Sigmoid colon (tissue), 7 donors: ENCODE results near the gene DGKA. TPM values are rescaled to one million over a fixed set of nuclear protein-coding genes. Genes with fewer than 3 reads are reported as not detected.

Source experiments
- DNase-seq: peaks from one replicate; pipeline ENCODE4 v3.0.0-alpha.2; 2019
- H3K27ac ChIP-seq, 4 donors: fragments of 200-600 bp; sonication (generic); one replicate each; pipeline ENCODE4 v1.5.1; 2016 to 2019; ENCODE audit warnings: mild to moderate bottlenecking in 1 of 4
- H3K27me3 ChIP-seq, 3 donors: fragments of 200-600 bp; sonication (generic); one replicate each; pipeline ENCODE4 v1.5.1; 2019; ENCODE audit warnings: mild to moderate bottlenecking in 1 of 3
- H3K36me3 ChIP-seq, 4 donors: fragments of 200-600 bp; sonication (generic); one replicate each; pipeline ENCODE4 v1.5.1; 2016 to 2019
- H3K4me1 ChIP-seq, 4 donors: fragments of 200-600 bp; sonication (generic); one replicate each; pipeline ENCODE4 v1.5.1; 2017 to 2019
- H3K4me3 ChIP-seq, 4 donors: fragments of 200-600 bp; sonication (generic); one replicate each; pipeline ENCODE4 v1.5.1; 2017 to 2019; ENCODE audit warnings: mild to moderate bottlenecking in 2 of 4, moderate library complexity in 1 of 4
- H3K9me3 ChIP-seq, 4 donors: fragments of 200-600 bp in 3 of 4; sonication (generic) in 3 of 4; one replicate each; pipeline versions ENCODE4 v1.5.1 to v1.6.1; 2013 to 2019
- CTCF ChIP-seq, 4 experiments: fragments of 450-650 bp in 3 of 4; fragments of 200-600 bp in 1 of 4; IDR thresholded peaks; one replicate each; pipeline ENCODE4 v1.5.1; 2016 to 2019; ENCODE audit warnings: antibody characterized with exemption in 4 of 4, mild to moderate bottlenecking in 3 of 4, moderate library complexity in 2 of 4
- EP300 ChIP-seq, 4 donors: sonication (generic); formaldehyde crosslinking; IDR thresholded peaks; one replicate each; pipeline ENCODE4 v1.6.1; 2017; ENCODE audit warnings: antibody characterized with exemption in 4 of 4
- POLR2A ChIP-seq, 2 donors: fragments of 450-650 bp; IDR thresholded peaks; one replicate each; pipeline ENCODE4 v1.6.1; 2016; ENCODE audit warnings: antibody characterized with exemption in 2 of 2, mild to moderate bottlenecking in 2 of 2, moderate library complexity in 2 of 2
- POLR2AphosphoS5 ChIP-seq, 4 donors: sonication (generic); formaldehyde crosslinking; IDR thresholded peaks; one replicate each; pipeline ENCODE4 v1.6.1; 2017; ENCODE audit warnings: antibody characterized with exemption in 4 of 4
- WGBS, 2 donors: extraction: QIAGEN DNeasy Blood & Tissue Kit; methylation state at CpG; one replicate each; pipeline ENCODE4 v1.1.7; 2013; 5-methylcytosine and 5-hydroxymethylcytosine counted together
- intact Hi-C: fragments of 100-400 bp; cut with DNase I; formaldehyde crosslinking; loops from one replicate; pipeline ENCODE4 v1.15.1; 2023
- polyA plus RNA-seq, 3 donors: library from polyadenylated mRNA; stranded (reverse); fragments of 200-250 nt; gene quantifications; one replicate each; pipeline ENCODE4 v1.2.3, GENCODE V29; 2013
- total RNA-seq, 4 donors: library from RNA; depleted of rRNA; stranded (reverse); fragments of >200 nt; gene quantifications; one replicate each; pipeline ENCODE4 v1.1.0, GENCODE V29; 2016
- donor health status: healthy with polysubstance abuse.
- donor health status: Bipolar disorder and iron deficiency.
- donor health status: healthy.

DGKA gene
- total and polyA plus RNA-seq, 7 donors, result 21.4 to 97.8 (median 44.4) TPM

- DNase-seq, result no peak
- H3K27me3 ChIP-seq, result no peaks in the 10 kb centered on the region
- intact Hi-C loops, result no loop called here
- H3K4me3 ChIP-seq, result no peak overlapping the region
- WGBS, 2 donors, result 94 to 96% methylated on average over 7 of the region's 7 CpGs
- H3K36me3 ChIP-seq, result peaks cover 0 to 32% (median 6%) of the 10 kb centered on the region in 4 donors
- no peaks in the 10 kb centered on the region for H3K9me3 ChIP-seq
- TF ChIP-seq CTCF (IDR thresholded peaks at IDR 0.05) (no peak), EP300 (IDR thresholded peaks at IDR 0.05) (no peak), POLR2AphosphoS5 (IDR thresholded peaks at IDR 0.05) (no peak), POLR2A (IDR thresholded peaks at IDR 0.05) (no peak)
- no peak overlapping the region for H3K27ac ChIP-seq
- no peaks in the 10 kb centered on the region for H3K4me1 ChIP-seq
Observed at GRCh38 chr12:55901881-55902490, 29.0 kb upstream of the DGKA start.

- no peak for DNase-seq
- H3K4me1 ChIP-seq, result peaks cover 0 to 12% (median 9%) of the 10 kb centered on the region in 4 donors
- WGBS, 2 donors, result 90 to 91% methylated on average over 1 of the region's 1 CpG
- H3K27ac ChIP-seq, result no peak overlapping the region
- H3K27me3 ChIP-seq, result no peaks in the 10 kb centered on the region
- H3K9me3 ChIP-seq, result no peaks in the 10 kb centered on the region
- H3K4me3 ChIP-seq, result no peak overlapping the region
- TF ChIP-seq EP300 (IDR thresholded peaks at IDR 0.05) (no peak), CTCF (IDR thresholded peaks at IDR 0.05) (no peak), POLR2AphosphoS5 (IDR thresholded peaks at IDR 0.05) (no peak), POLR2A (IDR thresholded peaks at IDR 0.05) (no peak)
- peaks cover 0 to 24% (median 6%) of the 10 kb centered on the region in 4 donors for H3K36me3 ChIP-seq
- intact Hi-C loops, result no loop called here
Observed at GRCh38 chr12:55906056-55906455, 24.9 kb upstream of the DGKA start.

- 46 to 71% methylated on average over 8 of the region's 8 CpGs for WGBS, 2 donors
- peak overlapping the region in 3 of 4 donors; percentile 39 to 56 (median 47) for H3K27ac ChIP-seq
- H3K4me1 ChIP-seq, result peaks cover 0 to 12% (median 9%) of the 10 kb centered on the region in 4 donors
- TF ChIP-seq EP300 (IDR thresholded peaks at IDR 0.05) (no peak), POLR2A (IDR thresholded peaks at IDR 0.05) (no peak), POLR2AphosphoS5 (IDR thresholded peaks at IDR 0.05) (no peak), CTCF (IDR thresholded peaks at IDR 0.05) (no peak)
- intact Hi-C loops, result no loop called here
- no peak overlapping the region for H3K4me3 ChIP-seq
- peaks cover 0 to 8% (median 0%) of the 10 kb centered on the region in 4 donors for H3K36me3 ChIP-seq
- H3K9me3 ChIP-seq, result no peaks in the 10 kb centered on the region
- H3K27me3 ChIP-seq, result no peaks in the 10 kb centered on the region
- DNase-seq, result no peak
Observed at GRCh38 chr12:55908726-55909512, 22.0 kb upstream of the DGKA start.

- DNase-seq, result no peak
- intact Hi-C loops, result no loop called here
- no peak overlapping the region for H3K4me3 ChIP-seq
- peaks cover 0 to 14% (median 0%) of the 10 kb centered on the region in 4 donors for H3K36me3 ChIP-seq
- peaks cover 0 to 14% (median 10%) of the 10 kb centered on the region in 4 donors for H3K4me1 ChIP-seq
- WGBS, 2 donors, result 40 to 69% methylated on average over 2 of the region's 2 CpGs
- TF ChIP-seq POLR2A (IDR thresholded peaks at IDR 0.05) (no peak), EP300 (IDR thresholded peaks at IDR 0.05) (no peak), CTCF (IDR thresholded peaks at IDR 0.05) (no peak), POLR2AphosphoS5 (IDR thresholded peaks at IDR 0.05) (no peak)
- no peaks in the 10 kb centered on the region for H3K27me3 ChIP-seq
- no peaks in the 10 kb centered on the region for H3K9me3 ChIP-seq
- peak overlapping the region in 2 of 4 donors; percentile 47 to 56 for H3K27ac ChIP-seq
Observed at GRCh38 chr12:55909513-55909884, 21.5 kb upstream of the DGKA start.
